Fibroblast of villous mesenchyme (primary cell): ENCODE data around the gene MELTF. TPM values are rescaled to one million over a fixed set of nuclear protein-coding genes. Genes with fewer than 3 reads are reported as not detected.

ENCODE experiments used
- DNase-seq: peaks from one replicate; pipeline ENCODE4 v3.0.0-alpha.2; 2010; ENCODE audit warnings: low read depth
- H3K4me3 ChIP-seq: 2 replicates; pipeline ENCODE4 v1.5.1; 2011; ENCODE audit warnings: low read depth, mild to moderate bottlenecking, low read length
- CTCF ChIP-seq: IDR thresholded peaks from 2 replicates; pipeline ENCODE4 v1.5.1; 2012; ENCODE audit warnings: low read depth, mild to moderate bottlenecking, low read length; ENCODE audit not compliant: insufficient read depth
- total RNA-seq: library from RNA; depleted of rRNA; stranded (reverse); fragments of >200 nt; gene quantifications from 2 replicates; pipeline ENCODE4 v1.2.3, GENCODE V29; 2012

Gene MELTF
- total RNA-seq, 1 donor, result 4.7 TPM

GRCh38 chr3:197022405-197023231, 7.0 kb downstream of the MELTF start:
- DNase-seq, result no peak
- no peak for TF ChIP-seq CTCF
- no peak overlapping the region for H3K4me3 ChIP-seq

GRCh38 chr3:197021729-197022404, 7.8 kb downstream of the MELTF start:
- TF ChIP-seq CTCF, result no peak
- no peak for DNase-seq
- no peak overlapping the region for H3K4me3 ChIP-seq

GRCh38 chr3:197021231-197021630, 8.4 kb downstream of the MELTF start:
- TF ChIP-seq CTCF, result no peak
- DNase-seq, result no peak
- no peak overlapping the region for H3K4me3 ChIP-seq

- no peak for DNase-seq
These were observed 10.1 kb downstream of the MELTF start for GRCh38 chr3:197019535-197019934.

GRCh38 chr3:197019021-197019420, 10.6 kb downstream of the MELTF start:
- no peak for DNase-seq

More at GRCh38 chr3:197019535-197019934, 10.1 kb downstream of the MELTF start:
- TF ChIP-seq CTCF, result no peak
- no peak overlapping the region for H3K4me3 ChIP-seq

GRCh38 chr3:197017003-197017402, 12.6 kb downstream of the MELTF start:
- DNase-seq, result no peak
- no peak overlapping the region for H3K4me3 ChIP-seq
- TF ChIP-seq CTCF, result no peak

More at GRCh38 chr3:197019021-197019420, 10.6 kb downstream of the MELTF start:
- no peak overlapping the region for H3K4me3 ChIP-seq
- TF ChIP-seq CTCF, result no peak
